HepG2 (cell line): ENCODE measurements around the gene PKN2. TPM values are rescaled to one million over a fixed set of nuclear protein-coding genes. Genes with fewer than 3 reads are reported as not detected.

Experiments
- EP300 ChIP-seq, 3 experiments: sonication (generic) in 1 of 3; formaldehyde crosslinking in 1 of 3; IDR thresholded peaks; 2 replicates each; pipeline versions ENCODE4 v1.5.1 to v1.6.1; 2011 to 2020; ENCODE audit warnings: low read depth in 2 of 3, low read length in 2 of 3, borderline replicate concordance in 1 of 3, improper control_type of control experiment in 1 of 3, mild to moderate bottlenecking in 1 of 3, missing genetic modification reagents in 1 of 3, moderate library complexity in 1 of 3
- IRF9 ChIP-seq: sonication (generic); formaldehyde crosslinking; IDR thresholded peaks from 2 replicates; pipeline ENCODE4 v1.8.0; 2022; ENCODE audit warnings: missing genetic modification reagents, mild to moderate bottlenecking, borderline replicate concordance
- MAF1 ChIP-seq: sonication (generic); formaldehyde crosslinking; IDR thresholded peaks from 2 replicates; pipeline ENCODE4 v1.5.0; 2020; ENCODE audit warnings: missing genetic modification reagents, borderline replicate concordance
- MAZ ChIP-seq, 2 experiments: sonication (generic) in 1 of 2; formaldehyde crosslinking in 1 of 2; IDR thresholded peaks; 2 replicates each; pipeline versions ENCODE4 v1.5.0 to v1.6.1; 2012 to 2020; ENCODE audit warnings: low read depth in 2 of 2, mild to moderate bottlenecking in 2 of 2, borderline replicate concordance in 1 of 2, improper control_type of control experiment in 1 of 2, low read length in 1 of 2, missing genetic modification reagents in 1 of 2, moderate library complexity in 1 of 2
- NRL ChIP-seq: sonication (generic); formaldehyde crosslinking; IDR thresholded peaks from 2 replicates; pipeline ENCODE4 v1.5.0; 2020; ENCODE audit warnings: missing genetic modification reagents, mild to moderate bottlenecking, moderate library complexity, borderline replicate concordance
- PHF5A ChIP-seq: IDR thresholded peaks from one replicate; pipeline ENCODE4 v1.6.1; 2018; ENCODE audit warnings: low read depth, missing genetic modification reagents; ENCODE audit not compliant: unreplicated experiment
- SALL2 ChIP-seq: sonication (generic); formaldehyde crosslinking; IDR thresholded peaks from 2 replicates; pipeline ENCODE4 v1.8.1; 2023; ENCODE audit warnings: mild to moderate bottlenecking, missing genetic modification reagents, inconsistent platforms
- TCF7L2 ChIP-seq: IDR thresholded peaks from 2 replicates; pipeline ENCODE4 v1.6.1; 2011; ENCODE audit warnings: mild to moderate bottlenecking, low read depth, low read length, moderate library complexity
- ZBTB1 ChIP-seq: sonication (generic); formaldehyde crosslinking; IDR thresholded peaks from 2 replicates; pipeline ENCODE4 v1.4.0; 2020; ENCODE audit warnings: missing genetic modification reagents, borderline replicate concordance
- ZFP36L1 ChIP-seq: sonication (generic); formaldehyde crosslinking; IDR thresholded peaks from 2 replicates; pipeline ENCODE4 v1.8.0; 2022; ENCODE audit warnings: mild to moderate bottlenecking, missing genetic modification reagents, moderate library complexity
- ZNF414 ChIP-seq: sonication (generic); formaldehyde crosslinking; IDR thresholded peaks from 2 replicates; pipeline ENCODE4 v1.5.0; 2020; ENCODE audit warnings: missing genetic modification reagents
- ZNF431 ChIP-seq: sonication (generic); formaldehyde crosslinking; IDR thresholded peaks from 2 replicates; pipeline ENCODE4 v1.9.0; 2022; ENCODE audit warnings: missing genetic modification reagents, low read depth, mild to moderate bottlenecking, borderline replicate concordance
- ZNF501 ChIP-seq: sonication (generic); formaldehyde crosslinking; IDR thresholded peaks from 2 replicates; pipeline ENCODE4 v1.5.1; 2020; ENCODE audit warnings: mild to moderate bottlenecking, moderate library complexity, missing genetic modification reagents
- ZNF609 ChIP-seq: sonication (generic); formaldehyde crosslinking; IDR thresholded peaks from 2 replicates; pipeline ENCODE4 v1.4.0; 2020; ENCODE audit warnings: mild to moderate bottlenecking, missing genetic modification reagents, borderline replicate concordance
- ZSCAN5A ChIP-seq: sonication (generic); formaldehyde crosslinking; IDR thresholded peaks from 2 replicates; pipeline ENCODE4 v1.8.0; 2022; ENCODE audit warnings: mild to moderate bottlenecking, missing genetic modification reagents, borderline replicate concordance
- polyA plus RNA-seq, 8 experiments: library from polyadenylated mRNA; depleted of rRNA in 3 of 8; stranded (reverse) in 7 of 8; unstranded in 1 of 8; fragments of >200 nt; fragmentation: Illumina TruSeq in 4 of 8; extraction: Trizol in 4 of 8; gene quantifications; 2 replicates each; pipeline versions ENCODE4 v1.2.1 to v1.2.3, GENCODE V29; 2011 to 2016; ENCODE audit warnings: low read depth in 4 of 8, missing spikeins in 1 of 8, mixed read lengths in 1 of 8; ENCODE audit not compliant: insufficient read depth in 1 of 8
- total RNA-seq, 5 experiments: library from RNA; depleted of rRNA; stranded (reverse); fragments of >200 nt; fragmentation: Illumina TruSeq; extraction: Trizol; gene quantifications; 2 replicates each; pipeline ENCODE4 v1.2.3, GENCODE V29; 2016; ENCODE audit warnings: low read depth in 1 of 5

The PKN2 gene
- total and polyA plus RNA-seq, 2 of the 13 experiments (the other 11 are each of a cell fraction or from before 2014, with no cell fraction given) = 17.0 to 29.4 TPM

GRCh38 chr1:88683541-88684481, at the start of gene PKN2 (continued):
- TF ChIP-seq EP300 (IDR thresholded peaks at IDR 0.05; ENCODE audit: low read depth in 2 of 2, low read length in 2 of 2) = no peak; a peak in 1 of 4 replicates
- no peak; the same call in 1 of the 2 replicates for TF ChIP-seq EP300 (CRISPR knock-in tag; IDR thresholded peaks at IDR 0.05; ENCODE audit: borderline replicate concordance)
- TF ChIP-seq IRF9 (CRISPR knock-in tag) = no peak
- TF ChIP-seq TCF7L2 = no peak
- no peak for TF ChIP-seq ZNF431
- TF ChIP-seq ZNF501 (CRISPR knock-in tag) = peak; percentile 60; the same call in 1 of the 2 replicates
- TF ChIP-seq ZNF414 (CRISPR knock-in tag) = peak; percentile 85
- peak; percentile 59; the same call in 1 of the 2 replicates for TF ChIP-seq MAF1 (CRISPR knock-in tag)
- TF ChIP-seq ZNF609 (CRISPR knock-in tag) = no peak
- TF ChIP-seq ZFP36L1 (CRISPR knock-in tag) = no peak
- no peak; the same call in 1 of the 2 replicates for TF ChIP-seq ZBTB1 (CRISPR knock-in tag)
- 0 out of 2 replicates have a peak, but pooled peaks have one; percentile 68 for TF ChIP-seq ZSCAN5A (CRISPR knock-in tag)
- TF ChIP-seq SALL2 (CRISPR knock-in tag) = no peak
- TF ChIP-seq PHF5A (CRISPR knock-in tag) = peak; percentile 85
- no peak for TF ChIP-seq NRL (CRISPR knock-in tag)
- TF ChIP-seq MAZ (IDR thresholded peaks at IDR 0.05; ENCODE audit: borderline replicate concordance, low read depth, low read length) = peak; percentile 78; the same call in 1 of the 2 replicates
- peak; percentile 92 for TF ChIP-seq MAZ (CRISPR knock-in tag; IDR thresholded peaks at IDR 0.05; ENCODE audit: low read depth)
